GM18520 (cell line): ENCODE results near the gene SPZ1.
"Not testable (repeated sequence)": the region's sequence is repeated elsewhere in the genome, so short reads cannot be mapped to it uniquely, and the experiment has no call there.

Experiments used
- ATAC-seq: cut with Tn5 transposase; IDR thresholded peaks from one replicate; pipeline ENCODE4 v1.9.1; 2021; ENCODE audit not compliant: unreplicated experiment

Gene SPZ1

DNA sequence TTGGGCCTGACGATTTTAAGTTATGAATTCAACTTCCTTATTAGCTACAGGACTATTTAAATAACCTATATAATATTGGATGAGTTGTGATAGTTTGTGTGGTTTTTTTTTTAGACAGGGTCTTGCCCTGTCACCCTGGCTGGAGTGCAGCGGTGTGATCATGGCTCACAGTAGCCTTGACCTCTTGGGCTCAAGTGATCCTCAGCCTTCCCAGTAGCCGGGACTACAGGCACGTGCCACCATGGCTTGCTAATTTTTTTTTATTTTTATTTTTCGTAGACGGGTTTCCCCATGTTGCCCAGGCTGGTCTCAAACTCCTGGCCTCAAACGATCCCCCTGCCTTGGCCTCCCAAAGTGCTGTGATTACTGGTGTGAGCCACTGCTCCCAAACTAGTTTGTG, 17.6 kb downstream of the SPZ1 start:
- no peak for ATAC-seq

GRCh38 chr5:80339116-80339515, 19.3 kb downstream of the SPZ1 start:
- ATAC-seq: no peak

- ATAC-seq: no peak
Measured at GRCh38 chr5:80341016-80341775, 21.4 kb downstream of the SPZ1 start.

- no peak for ATAC-seq
Measured at GRCh38 chr5:80343067-80343466, 23.3 kb downstream of the SPZ1 start.

- no peak for ATAC-seq
Measured at GRCh38 chr5:80346055-80346454, 26.3 kb downstream of the SPZ1 start.

GRCh38 chr5:80348171-80348570, 28.4 kb downstream of the SPZ1 start:
- no peak for ATAC-seq

DNA sequence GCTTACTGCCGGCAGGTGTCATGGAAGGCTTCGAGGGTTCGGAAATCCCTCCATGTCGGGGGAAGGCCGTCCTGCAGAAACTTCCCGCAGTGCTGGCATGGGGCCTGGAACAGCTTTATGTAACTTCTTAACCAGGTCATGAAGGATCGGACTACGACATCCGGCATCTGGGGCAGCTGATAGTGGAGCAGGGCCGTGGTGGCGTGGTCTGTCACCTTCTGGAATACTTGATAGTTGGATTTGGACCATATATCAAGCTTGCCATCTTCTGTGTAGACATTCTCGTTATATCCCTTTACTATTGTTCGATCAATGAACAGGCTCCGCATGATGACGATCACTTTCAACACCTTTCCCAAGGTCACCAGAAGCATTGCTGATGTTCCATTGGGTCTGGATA, 31.2 kb downstream of the SPZ1 start:
- not testable (repeated sequence) for ATAC-seq

DNA sequence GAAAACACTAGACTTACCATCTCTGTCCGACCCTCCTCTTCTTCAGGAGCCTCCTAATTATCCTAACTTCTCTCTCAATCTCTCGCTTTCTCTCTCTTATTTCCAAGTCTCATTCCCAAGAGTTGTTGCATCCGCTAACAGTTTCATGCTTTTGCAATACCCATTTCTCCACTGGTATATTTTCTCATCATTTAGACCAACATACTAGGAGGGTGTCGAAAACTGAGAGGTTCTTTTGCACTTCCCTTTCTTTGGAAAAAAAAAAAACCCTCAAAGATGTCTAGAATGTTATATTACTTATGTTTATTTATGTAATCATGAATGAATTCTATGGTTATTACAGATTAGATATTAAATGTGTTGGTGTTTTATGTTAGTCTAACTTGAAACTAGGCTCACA, 35.9 kb downstream of the SPZ1 start:
- ATAC-seq: no peak

DNA sequence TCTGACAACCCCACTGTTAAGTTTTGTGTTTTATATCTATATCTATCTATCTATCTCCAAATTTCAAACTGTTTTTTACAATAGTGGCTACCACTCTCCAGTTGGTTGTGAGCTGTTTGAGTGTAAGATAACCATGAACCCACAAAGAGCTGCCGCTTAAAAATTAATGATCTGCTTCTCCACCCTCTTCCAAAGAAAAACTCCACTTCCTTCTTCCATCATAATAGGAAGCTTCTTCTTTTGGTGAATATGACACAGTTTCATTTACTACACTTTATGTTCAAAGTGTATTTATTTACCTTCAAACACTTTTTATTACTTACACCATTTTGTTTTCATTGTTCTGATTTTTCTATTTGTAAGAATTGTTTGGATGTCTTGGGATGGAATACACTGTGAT, 37.9 kb downstream of the SPZ1 start:
- no peak for ATAC-seq

DNA sequence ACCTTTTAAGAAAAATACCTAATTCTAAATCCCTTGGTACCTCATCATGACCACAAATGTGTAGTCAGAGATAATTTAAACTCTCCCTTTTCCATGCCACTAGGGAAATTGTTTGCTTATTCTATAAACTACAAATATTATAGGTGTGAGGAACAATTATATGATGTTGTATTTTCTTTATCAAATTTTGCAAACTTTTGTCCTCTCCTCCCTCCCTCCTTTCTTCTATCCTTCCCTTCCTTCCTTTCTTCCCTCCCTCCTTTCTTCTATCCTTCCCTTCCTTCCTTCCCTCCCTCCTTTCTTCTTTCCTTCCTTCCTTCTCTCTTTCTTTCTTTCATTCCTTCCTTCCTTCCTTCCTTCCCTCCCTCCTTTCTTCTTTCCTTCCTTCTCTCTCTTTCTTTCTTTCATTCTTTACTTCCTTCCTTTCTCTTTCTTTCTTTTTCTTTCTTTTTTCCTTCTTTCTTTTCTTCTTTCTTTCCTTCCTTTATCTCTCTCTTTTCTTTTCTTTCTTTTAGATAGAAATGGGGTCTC, 41.2 kb downstream of the SPZ1 start:
- no peak for ATAC-seq

GRCh38 chr5:80364892-80365291, 45.1 kb downstream of the SPZ1 start:
- no peak for ATAC-seq

GRCh38 chr5:80368661-80369480, 49.1 kb downstream of the SPZ1 start:
- no peak for ATAC-seq

GRCh38 chr5:80369521-80369920, 49.7 kb downstream of the SPZ1 start:
- ATAC-seq: no peak

DNA sequence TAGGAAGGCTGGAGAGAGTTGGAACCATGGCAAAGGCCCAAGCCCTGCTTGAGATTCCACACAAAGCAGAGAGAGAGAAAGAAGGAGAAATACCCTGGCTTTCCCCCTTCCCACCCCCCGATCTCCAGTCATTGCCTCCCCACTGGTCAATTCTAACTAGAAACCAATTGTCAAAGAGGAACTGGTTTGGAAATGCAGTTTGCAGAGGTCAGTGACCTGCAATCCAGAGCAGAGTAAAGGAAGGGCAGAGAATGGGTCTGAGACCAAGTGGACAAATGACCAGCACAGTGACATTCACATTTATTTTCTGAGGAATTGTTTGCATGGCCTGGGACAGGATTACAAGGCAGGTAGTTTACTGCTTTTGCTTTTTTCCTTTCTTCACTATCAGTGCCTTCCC, 50.6 kb downstream of the SPZ1 start:
- ATAC-seq: no peak
